B cell (primary cell): ENCODE results near the gene CERS1. TPM values are rescaled to one million over a fixed set of nuclear protein-coding genes. Genes with fewer than 3 reads are reported as not detected.
A peak's percentile ranks its signal among the peaks of the same experiment; 100 is the strongest.

Experiments used
- ATAC-seq: fragments of 200-7000 bp; cut with Tn5 transposase; one replicate; pipeline ENCODE4 v1.10.0; 2021; ENCODE audit warnings: low read depth, mild to moderate bottlenecking, moderate number of reproducible peaks, moderate library complexity
- CTCF ChIA-PET: fragments of 350-600 bp; sonication (Branson Sonifier 250); formaldehyde crosslinking; loops from one replicate; lab custom pipeline; 2021; ENCODE audit warnings: antibody characterized with exemption, inconsistent platforms; lab: Charles Lee
- POLR2A ChIA-PET: fragments of 350-600 bp; sonication (Branson Sonifier 250); formaldehyde crosslinking; loops from one replicate; lab custom pipeline; 2021; ENCODE audit warnings: antibody characterized with exemption; lab: Charles Lee
- DNase-seq: peaks from one replicate; pipeline ENCODE4 v3.0.0; 2013
- H2AFZ ChIP-seq: 2 replicates; pipeline ENCODE4 v1.6.1; 2012; ENCODE audit warnings: mild to moderate bottlenecking, low read depth, low read length; ENCODE audit not compliant: insufficient read depth, poor library complexity, severe bottlenecking
- H3K27ac ChIP-seq, 2 donors: 1 replicate in 1 of 2; 2 replicates in 1 of 2; pipeline ENCODE4 v1.5.1; 2012 to 2013; ENCODE audit warnings: low read length in 2 of 2, mild to moderate bottlenecking in 2 of 2, moderate library complexity in 1 of 2
- H3K27me3 ChIP-seq, 4 experiments: fragments of 200-600 bp in 1 of 4; sonication (generic) in 1 of 4; replicated peaks in 1 of 4; 1 replicate in 2 of 4; 2 replicates in 2 of 4; pipeline versions ENCODE4 v1.6.1 to v1.7.0; 2013 to 2016; ENCODE audit warnings: low read length in 3 of 4, mild to moderate bottlenecking in 2 of 4, mixed read lengths in 1 of 4, moderate library complexity in 1 of 4; ENCODE audit not compliant: insufficient read depth in 4 of 4, control insufficient read depth in 3 of 4; ENCODE audit errors: control extremely low read depth in 1 of 4
- H3K36me3 ChIP-seq, 2 experiments: replicated peaks in 1 of 2; 1 replicate in 1 of 2; 2 replicates in 1 of 2; pipeline versions ENCODE4 v1.6.1 to v1.7.1; 2013; ENCODE audit warnings: low read length in 1 of 2; ENCODE audit not compliant: insufficient read depth in 2 of 2, control insufficient read depth in 1 of 2; ENCODE audit errors: control extremely low read depth in 1 of 2, extremely low read depth in 1 of 2
- H3K4me1 ChIP-seq, 2 donors: fragments of 200-600 bp in 1 of 2; sonication (generic) in 1 of 2; 1 replicate in 1 of 2; 2 replicates in 1 of 2; pipeline versions ENCODE4 v1.5.1 to v1.6.1; 2013 to 2017; ENCODE audit warnings: low read length in 2 of 2; ENCODE audit not compliant: control insufficient read depth in 2 of 2, insufficient read depth in 2 of 2
- H3K4me2 ChIP-seq: replicated peaks from 2 replicates; pipeline ENCODE3; 2012; ENCODE audit warnings: mild to moderate bottlenecking, low read depth, low read length; ENCODE audit not compliant: poor library complexity, severe bottlenecking
- H3K4me3 ChIP-seq, 5 experiments: fragments of 200-600 bp in 1 of 5; sonication (generic) in 1 of 5; 1 replicate in 3 of 5; 2 replicates in 2 of 5; pipeline versions ENCODE4 v1.5.1 to v1.7.0; 2011 to 2016; ENCODE audit warnings: low read length in 4 of 5, mild to moderate bottlenecking in 4 of 5, low read depth in 2 of 5, control low read depth in 1 of 5, moderate library complexity in 1 of 5; ENCODE audit not compliant: insufficient read depth in 1 of 5; ENCODE audit errors: control extremely low read depth in 1 of 5, extremely low read depth in 1 of 5
- H3K79me2 ChIP-seq: fragments of 200-600 bp; sonication (generic); one replicate; pipeline ENCODE4 v1.6.0; 2016; ENCODE audit warnings: low read length; ENCODE audit not compliant: control insufficient read depth, insufficient read depth
- H3K9ac ChIP-seq: fragments of 200-600 bp; sonication (generic); 2 replicates; pipeline ENCODE4 v1.6.1; 2017; ENCODE audit warnings: mild to moderate bottlenecking, low read length, moderate library complexity
- H3K9me3 ChIP-seq, 3 donors: one replicate each; pipeline versions ENCODE4 v1.6.1 to v1.7.1; 2013; ENCODE audit warnings: low read length in 2 of 3; ENCODE audit not compliant: control insufficient read depth in 2 of 3, insufficient read depth in 1 of 3; ENCODE audit errors: control extremely low read depth in 1 of 3
- H4K20me1 ChIP-seq: 2 replicates; pipeline ENCODE4 v1.6.0; 2012; ENCODE audit warnings: mild to moderate bottlenecking, low read length; ENCODE audit not compliant: insufficient read depth, control insufficient read depth, poor library complexity, severe bottlenecking
- H3K27ac Mint-ChIP-seq: one replicate; pipeline ENCODE4 v1.8.0; 2021; ENCODE audit warnings: mixed read lengths
- H3K27me3 Mint-ChIP-seq: one replicate; pipeline ENCODE4 v1.8.0; 2021; ENCODE audit warnings: mixed read lengths
- H3K4me1 Mint-ChIP-seq: one replicate; pipeline ENCODE4 v1.8.0; 2021; ENCODE audit warnings: mixed read lengths
- H3K4me3 Mint-ChIP-seq: one replicate; pipeline ENCODE4 v1.8.0; 2021; ENCODE audit warnings: mixed read lengths
- H3K9me3 Mint-ChIP-seq: one replicate; pipeline ENCODE4 v1.8.0; 2022; ENCODE audit warnings: mixed read lengths; ENCODE audit not compliant: insufficient read depth
- EZH2 ChIP-seq: IDR thresholded peaks from 2 replicates; pipeline ENCODE4 v1.6.1; 2012; ENCODE audit warnings: borderline replicate concordance, low read depth, mild to moderate bottlenecking, moderate library complexity, low read length; ENCODE audit not compliant: insufficient read depth, poor library complexity, severe bottlenecking
- WGBS: methylation state at CpG from one replicate; pipeline ENCODE4 v1.1.5; 2013; ENCODE audit warnings: missing lambda C conversion rate; ENCODE audit not compliant: insufficient coverage; 5-methylcytosine and 5-hydroxymethylcytosine counted together
- intact Hi-C: fragments of 100-400 bp; cut with micrococcal nuclease; formaldehyde crosslinking; loops from one replicate; pipeline ENCODE4 v1.10.0; 2022
- polyA plus RNA-seq: library from polyadenylated mRNA; depleted of rRNA; stranded (reverse); fragments of >200 nt; gene quantifications from 2 replicates; pipeline ENCODE4 v1.2.3, GENCODE V29; 2012
- total RNA-seq, 2 donors: library from RNA; stranded (reverse); fragments of 120-200 nt in 1 of 2; gene quantifications; 1 replicate in 1 of 2; 2 replicates in 1 of 2; pipeline versions ENCODE4 v1.2.3 to v1.2.4, GENCODE V29; 2013 to 2022
- TF ChIP-seq, protein P1 (sequence below): fragments of 200-600 bp; IDR thresholded peaks from one replicate; pipeline ENCODE4 v1.8.0; 2022; ENCODE audit warnings: antibody characterized with exemption, mild to moderate bottlenecking

Gene CERS1
- total and polyA plus RNA-seq, 2 donors (not counting 1 experiment from before 2014, with no cell fraction given): not detected

GRCh38 chr19:18895038-18895823, 727 bp downstream of the CERS1 start:
- ChIA-PET POLR2A (no interaction called here), CTCF (interaction anchor here (1.6 kb wide), 1 partner anchor 444 kb away, joined by 4 read pairs; no protein-coding TSS in a partner anchor)
- ATAC-seq (no peak), DNase-seq (peak; percentile 41)
- intact Hi-C loops: no loop called here
- H3K27me3 Mint-ChIP-seq: peaks cover 26% of the 10 kb centered on the region
- 2% methylated on average over 72 of the region's 72 CpGs for WGBS
- H3K9me3 Mint-ChIP-seq: no peaks in the 10 kb centered on the region
- peaks cover 10% of the 10 kb centered on the region for H4K20me1 ChIP-seq
- H3K79me2 ChIP-seq: no peaks in the 10 kb centered on the region
- peak; percentile 42 for TF ChIP-seq EZH2
- TF ChIP-seq, protein P1, sequence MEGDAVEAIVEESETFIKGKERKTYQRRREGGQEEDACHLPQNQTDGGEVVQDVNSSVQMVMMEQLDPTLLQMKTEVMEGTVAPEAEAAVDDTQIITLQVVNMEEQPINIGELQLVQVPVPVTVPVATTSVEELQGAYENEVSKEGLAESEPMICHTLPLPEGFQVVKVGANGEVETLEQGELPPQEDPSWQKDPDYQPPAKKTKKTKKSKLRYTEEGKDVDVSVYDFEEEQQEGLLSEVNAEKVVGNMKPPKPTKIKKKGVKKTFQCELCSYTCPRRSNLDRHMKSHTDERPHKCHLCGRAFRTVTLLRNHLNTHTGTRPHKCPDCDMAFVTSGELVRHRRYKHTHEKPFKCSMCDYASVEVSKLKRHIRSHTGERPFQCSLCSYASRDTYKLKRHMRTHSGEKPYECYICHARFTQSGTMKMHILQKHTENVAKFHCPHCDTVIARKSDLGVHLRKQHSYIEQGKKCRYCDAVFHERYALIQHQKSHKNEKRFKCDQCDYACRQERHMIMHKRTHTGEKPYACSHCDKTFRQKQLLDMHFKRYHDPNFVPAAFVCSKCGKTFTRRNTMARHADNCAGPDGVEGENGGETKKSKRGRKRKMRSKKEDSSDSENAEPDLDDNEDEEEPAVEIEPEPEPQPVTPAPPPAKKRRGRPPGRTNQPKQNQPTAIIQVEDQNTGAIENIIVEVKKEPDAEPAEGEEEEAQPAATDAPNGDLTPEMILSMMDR: no peak
- peaks cover 13 to 17% of the 10 kb centered on the region in 2 donors for H3K4me1 ChIP-seq
- peaks cover 0 to 25% (median 11%) of the 10 kb centered on the region in 4 experiments for H3K27me3 ChIP-seq
- no peaks in the 10 kb centered on the region for H3K9me3 ChIP-seq
- no peak overlapping the region for H3K27ac Mint-ChIP-seq
- peaks cover 11% of the 10 kb centered on the region for H3K4me1 Mint-ChIP-seq
- H2AFZ ChIP-seq: no peak overlapping the region
- no peak overlapping the region for H3K9ac ChIP-seq
- H3K4me2 ChIP-seq: peak overlapping the region; percentile 66
- H3K36me3 ChIP-seq: peaks cover 0 to 15% of the 10 kb centered on the region in 2 experiments
- peak overlapping the region; percentile 71 for H3K4me3 Mint-ChIP-seq
- H3K27ac ChIP-seq: no peak overlapping the region
- H3K4me3 ChIP-seq: peak overlapping the region in 1 of 5 experiments; percentile 2
